GM12878 (cell line): Measurements from ENCODE around the gene ECHDC1.

Source experiments
- ATF3 ChIP-seq: IDR thresholded peaks from 2 replicates; pipeline ENCODE4 v1.6.1; 2011; ENCODE audit warnings: low read depth, mild to moderate bottlenecking, low read length, moderate library complexity, borderline replicate concordance; ENCODE audit errors: extremely low read depth
- BCL3 ChIP-seq: IDR thresholded peaks from 2 replicates; pipeline ENCODE4 v1.6.1; 2011; ENCODE audit warnings: borderline replicate concordance, low read depth, mild to moderate bottlenecking, moderate library complexity, low read length; ENCODE audit not compliant: insufficient read depth, poor library complexity, severe bottlenecking
- CREB1 ChIP-seq: IDR thresholded peaks from 2 replicates; pipeline ENCODE4 v1.6.1; 2012; ENCODE audit warnings: low read depth, mild to moderate bottlenecking, inconsistent platforms
- CTCF ChIP-seq, 3 experiments: IDR thresholded peaks in 2 of 3; conservative IDR thresholded peaks in 1 of 3; 2 replicates each; pipeline ENCODE4 v1.5.1; 2011; ENCODE audit warnings: low read depth in 3 of 3, low read length in 3 of 3, mild to moderate bottlenecking in 3 of 3, control low read depth in 2 of 3, moderate library complexity in 2 of 3, inconsistent platforms in 1 of 3, mixed read lengths in 1 of 3; ENCODE audit not compliant: control insufficient read depth in 2 of 3, insufficient read depth in 1 of 3; ENCODE audit errors: extremely low read depth in 1 of 3
- DPF2 ChIP-seq: fragments of 450-650 bp; IDR thresholded peaks from 2 replicates; pipeline ENCODE4 v1.6.1; 2017; ENCODE audit warnings: mild to moderate bottlenecking
- E4F1 ChIP-seq: fragments of 450-650 bp; IDR thresholded peaks from 2 replicates; pipeline ENCODE4 v1.6.1; 2018; ENCODE audit warnings: borderline replicate concordance, mild to moderate bottlenecking; ENCODE audit not compliant: partially characterized antibody
- EP300 ChIP-seq, 2 experiments: fragments of 150-350 bp in 1 of 2; IDR thresholded peaks; 2 replicates each; pipeline ENCODE4 v1.6.1; 2011 to 2012; ENCODE audit warnings: low read depth in 2 of 2, low read length in 2 of 2, borderline replicate concordance in 1 of 2, improper control_type of control experiment in 1 of 2, inconsistent platforms in 1 of 2; ENCODE audit not compliant: control insufficient read depth in 1 of 2
- MYB ChIP-seq: fragments of 150-350 bp; IDR thresholded peaks from 2 replicates; pipeline ENCODE4 v1.6.1; 2014; ENCODE audit warnings: mild to moderate bottlenecking, low read depth, low read length, borderline replicate concordance
- PKNOX1 ChIP-seq: fragments of 450-650 bp; IDR thresholded peaks from 2 replicates; pipeline ENCODE4 v1.6.1; 2016; ENCODE audit warnings: mild to moderate bottlenecking
- POLR2A ChIP-seq: IDR thresholded peaks from 2 replicates; pipeline ENCODE4 v1.6.1; 2011; ENCODE audit warnings: low read depth, mild to moderate bottlenecking, low read length
- POLR2AphosphoS5 ChIP-seq: IDR thresholded peaks from 2 replicates; pipeline ENCODE4 v1.6.1; 2011; ENCODE audit warnings: mild to moderate bottlenecking, low read length, inconsistent platforms
- SP1 ChIP-seq: IDR thresholded peaks from one replicate; pipeline ENCODE4 v1.6.1; 2011; ENCODE audit warnings: low read depth, low read length
- TAF1 ChIP-seq: IDR thresholded peaks from 2 replicates; pipeline ENCODE4 v1.6.1; 2011; ENCODE audit warnings: mild to moderate bottlenecking, low read depth, low read length, borderline replicate concordance
- ZBTB4 ChIP-seq: fragments of 450-650 bp; formaldehyde crosslinking; IDR thresholded peaks from 2 replicates; pipeline ENCODE4 v1.4.0; 2022; ENCODE audit warnings: mild to moderate bottlenecking, moderate library complexity

GRCh38 chr6:127349980-127350379 lies 6.6 kb upstream of the ECHDC1 start:
- TF ChIP-seq POLR2A = no peak
- TF ChIP-seq DPF2 = no peak
- no peak for TF ChIP-seq E4F1
- TF ChIP-seq PKNOX1 = no peak
- no peak for TF ChIP-seq ZBTB4 (CRISPR knock-in tag)
- TF ChIP-seq BCL3 = no peak
- no peak for TF ChIP-seq SP1
- no peak for TF ChIP-seq EP300 (IDR thresholded peaks at IDR 0.05; ENCODE audit: borderline replicate concordance in 1 of 2, control insufficient read depth in 1 of 2, low read depth in 2 of 2, low read length in 2 of 2)
- no peak for TF ChIP-seq TAF1
- TF ChIP-seq CTCF (IDR thresholded peaks at IDR 0.05 in 2 of 3, conservative IDR thresholded peaks at IDR 0.05 in 1 of 3; ENCODE audit: control insufficient read depth in 2 of 3, extremely low read depth in 1 of 3, insufficient read depth in 1 of 3, low read depth in 3 of 3, low read length in 3 of 3) = no peak
- TF ChIP-seq MYB = no peak
- TF ChIP-seq CREB1 = no peak
- TF ChIP-seq ATF3 = no peak
- no peak for TF ChIP-seq POLR2AphosphoS5
